GM12878 (cell line): ENCODE data around the gene KIF17.
A peak's percentile ranks its signal among the peaks of the same experiment; 100 is the strongest.

Source experiments
- CTCF ChIP-seq, 3 experiments: IDR thresholded peaks in 2 of 3; conservative IDR thresholded peaks in 1 of 3; 2 replicates each; pipeline ENCODE4 v1.5.1; 2011; ENCODE audit warnings: low read depth in 3 of 3, low read length in 3 of 3, mild to moderate bottlenecking in 3 of 3, control low read depth in 2 of 3, moderate library complexity in 2 of 3, inconsistent platforms in 1 of 3, mixed read lengths in 1 of 3; ENCODE audit not compliant: control insufficient read depth in 2 of 3, insufficient read depth in 1 of 3; ENCODE audit errors: extremely low read depth in 1 of 3
- IRF3 ChIP-seq: fragments of 450-650 bp; IDR thresholded peaks from 2 replicates; pipeline ENCODE4 v1.6.1; 2014; ENCODE audit warnings: mild to moderate bottlenecking
- POLR2A ChIP-seq: IDR thresholded peaks from 2 replicates; pipeline ENCODE4 v1.6.1; 2011; ENCODE audit warnings: low read depth, mild to moderate bottlenecking, low read length
- RAD21 ChIP-seq: IDR thresholded peaks from 2 replicates; pipeline ENCODE4 v1.6.1; 2011; ENCODE audit warnings: mild to moderate bottlenecking, low read depth, low read length, moderate library complexity; ENCODE audit not compliant: insufficient read depth
- RFX5 ChIP-seq: IDR thresholded peaks from 2 replicates; pipeline ENCODE4 v1.6.1; 2011; ENCODE audit warnings: low read depth, low read length, improper control_type of control experiment
- TARDBP ChIP-seq: IDR thresholded peaks from 2 replicates; pipeline ENCODE4 v1.6.1; 2016; ENCODE audit warnings: borderline replicate concordance

DNA sequence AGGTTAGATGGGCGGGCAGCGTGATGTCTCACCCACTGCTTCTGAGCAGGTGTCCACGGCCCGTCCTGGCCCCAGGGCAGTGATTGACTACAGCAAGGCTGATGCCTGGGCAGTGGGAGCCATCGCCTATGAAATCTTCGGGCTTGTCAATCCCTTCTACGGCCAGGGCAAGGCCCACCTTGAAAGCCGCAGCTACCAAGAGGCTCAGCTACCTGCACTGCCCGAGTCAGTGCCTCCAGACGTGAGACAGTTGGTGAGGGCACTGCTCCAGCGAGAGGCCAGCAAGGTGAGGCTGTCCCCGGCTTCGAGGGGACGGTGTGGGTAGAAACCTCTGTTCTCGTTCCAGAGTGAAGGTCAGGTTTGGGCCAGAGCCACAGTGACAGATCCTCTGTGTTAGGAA lies 68.9 kb downstream of the KIF17 start:
- no peak for TF ChIP-seq IRF3
- no peak for TF ChIP-seq RAD21
- TF ChIP-seq RFX5 = no peak
- TF ChIP-seq TARDBP = no peak
- 0 out of 2 replicates have a peak, but pooled peaks have one; percentile 5 for TF ChIP-seq POLR2A
- no peak for TF ChIP-seq CTCF (IDR thresholded peaks at IDR 0.05 in 2 of 3, conservative IDR thresholded peaks at IDR 0.05 in 1 of 3; ENCODE audit: control insufficient read depth in 2 of 3, extremely low read depth in 1 of 3, insufficient read depth in 1 of 3, low read depth in 3 of 3, low read length in 3 of 3)
